Measurements from ENCODE around the gene SCARB2.
"Not testable (repeated sequence)": the region's sequence is repeated elsewhere in the genome, so short reads cannot be mapped to it uniquely, and the experiment has no call there.

SCARB2 gene, protein sequence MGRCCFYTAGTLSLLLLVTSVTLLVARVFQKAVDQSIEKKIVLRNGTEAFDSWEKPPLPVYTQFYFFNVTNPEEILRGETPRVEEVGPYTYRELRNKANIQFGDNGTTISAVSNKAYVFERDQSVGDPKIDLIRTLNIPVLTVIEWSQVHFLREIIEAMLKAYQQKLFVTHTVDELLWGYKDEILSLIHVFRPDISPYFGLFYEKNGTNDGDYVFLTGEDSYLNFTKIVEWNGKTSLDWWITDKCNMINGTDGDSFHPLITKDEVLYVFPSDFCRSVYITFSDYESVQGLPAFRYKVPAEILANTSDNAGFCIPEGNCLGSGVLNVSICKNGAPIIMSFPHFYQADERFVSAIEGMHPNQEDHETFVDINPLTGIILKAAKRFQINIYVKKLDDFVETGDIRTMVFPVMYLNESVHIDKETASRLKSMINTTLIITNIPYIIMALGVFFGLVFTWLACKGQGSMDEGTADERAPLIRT

DNA sequence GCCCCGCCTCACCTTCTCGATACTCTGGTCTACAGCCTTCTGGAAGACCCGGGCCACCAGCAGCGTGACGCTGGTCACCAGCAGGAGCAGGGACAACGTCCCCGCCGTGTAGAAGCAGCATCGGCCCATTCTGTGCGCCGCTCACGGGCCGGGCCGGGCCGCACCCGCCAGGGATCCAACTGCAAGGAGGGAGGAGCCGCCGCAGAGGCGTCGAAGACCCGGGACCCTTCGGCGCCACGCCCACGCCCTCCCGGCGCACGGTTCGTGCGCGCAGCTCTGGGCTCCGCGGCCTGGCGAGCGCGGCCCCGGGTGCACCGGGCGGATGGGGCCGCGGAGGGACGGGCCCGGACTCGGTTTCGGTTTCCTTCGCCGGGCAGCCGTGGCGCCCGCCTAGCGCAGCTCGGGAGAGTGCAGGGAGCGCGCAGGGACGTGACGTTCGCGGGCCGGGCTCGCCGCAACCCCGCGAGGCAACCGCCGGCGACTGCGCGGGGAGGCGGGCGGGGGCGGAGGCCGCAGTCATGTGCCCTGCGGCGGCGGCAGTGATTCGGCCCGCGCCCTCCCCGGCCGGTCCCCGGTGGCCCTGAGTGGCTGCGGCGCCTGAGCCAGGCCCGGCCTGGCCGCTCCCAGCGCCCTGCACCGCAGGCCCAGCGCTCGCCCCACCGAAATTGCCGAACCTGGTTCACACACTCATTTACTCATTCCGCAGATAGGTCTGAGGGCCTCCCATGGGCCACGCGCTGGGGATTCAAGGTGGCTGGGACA is at the start of gene SCARB2:
Gene SCARB2 (minus strand): TSS at position 410 of the 762 bp plus-strand sequence. CDS start 281 bp downstream, at position 129.
- peak in 1 of 3 donors; percentile 43 for DNase-seq (ENCODE audit: low read depth in 3 of 3)

DNA sequence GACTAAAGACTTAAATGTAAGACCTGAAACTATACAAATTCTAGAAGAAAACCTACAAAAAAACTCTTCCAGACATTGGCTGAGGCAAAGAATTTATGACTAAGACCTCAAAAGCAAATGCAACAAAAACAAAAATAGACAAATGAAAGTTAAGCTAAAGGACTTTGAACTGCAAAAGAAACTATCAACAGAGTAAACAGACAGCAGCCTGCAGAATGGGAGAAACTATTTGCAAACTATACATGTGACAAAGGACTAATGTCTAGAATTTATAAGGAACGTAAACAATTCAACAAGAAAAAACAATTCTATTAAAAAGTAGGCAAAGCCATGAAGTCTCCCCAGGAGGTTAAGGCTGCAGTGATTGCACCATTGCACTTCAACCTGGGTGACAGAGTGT is 46.9 kb upstream of the SCARB2 start:
- no peak for DNase-seq (ENCODE audit: low read depth in 3 of 3)

DNA sequence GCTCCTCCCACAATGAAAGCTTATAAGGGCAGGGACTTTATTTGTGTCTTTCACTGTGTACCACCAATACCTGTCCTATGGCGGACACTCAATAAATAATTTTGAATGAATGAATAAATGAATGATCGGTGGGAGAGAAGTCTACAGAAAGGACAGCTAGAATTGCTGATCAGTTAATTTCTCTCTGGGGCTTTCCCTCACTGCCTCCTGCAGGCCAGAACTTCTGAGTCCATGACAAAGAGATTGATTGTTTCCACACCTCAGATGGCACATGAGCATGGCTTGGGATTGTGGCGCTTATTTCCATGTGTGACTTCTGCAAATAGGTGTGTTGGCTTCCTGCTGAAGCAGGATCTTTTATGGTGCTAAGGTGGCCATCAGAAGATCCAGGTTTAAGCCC is 44.2 kb upstream of the SCARB2 start:
- no peak for DNase-seq (ENCODE audit: low read depth in 3 of 3)

DNA sequence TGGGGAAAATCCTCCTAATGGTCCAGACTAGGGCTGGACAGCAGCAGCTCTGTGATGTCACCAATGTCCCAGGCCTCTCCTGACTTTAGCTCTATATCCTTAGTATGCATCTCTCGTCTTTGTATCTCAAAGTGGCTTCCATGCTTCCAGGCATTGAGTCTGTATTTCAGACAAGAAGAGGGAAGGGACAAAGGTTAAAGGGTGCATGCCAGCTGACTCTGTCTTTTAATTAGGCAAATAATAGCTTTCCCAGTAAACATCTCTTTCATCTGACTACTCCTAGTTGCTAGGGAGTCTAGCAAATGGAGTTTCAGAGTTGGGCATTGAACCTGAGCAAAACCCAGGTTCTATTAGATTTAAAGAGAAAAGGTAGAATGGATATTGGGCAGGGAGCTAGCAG is 43.3 kb upstream of the SCARB2 start:
- DNase-seq (ENCODE audit: low read depth in 3 of 3): no peak

DNA sequence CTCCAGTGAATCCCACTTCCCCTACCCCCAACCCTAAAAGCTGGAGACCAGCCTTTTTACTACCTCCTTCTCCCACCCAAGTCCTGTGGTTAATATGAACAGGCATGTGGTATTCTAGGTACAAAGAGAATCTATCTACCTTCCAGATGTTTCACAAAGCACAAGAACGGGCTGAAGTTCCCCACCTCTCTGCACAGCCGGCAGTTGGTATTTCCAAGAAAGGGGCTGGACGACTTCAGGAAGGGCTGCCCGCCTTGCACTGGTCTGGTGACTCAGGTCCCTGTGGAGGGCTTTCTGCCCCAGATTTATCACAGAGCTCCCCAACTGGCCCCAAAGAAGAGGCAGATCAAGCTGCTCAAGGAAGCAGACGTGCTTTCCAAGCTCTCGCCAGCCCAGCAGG is 42.4 kb upstream of the SCARB2 start:
- DNase-seq (ENCODE audit: low read depth in 3 of 3): no peak

DNA sequence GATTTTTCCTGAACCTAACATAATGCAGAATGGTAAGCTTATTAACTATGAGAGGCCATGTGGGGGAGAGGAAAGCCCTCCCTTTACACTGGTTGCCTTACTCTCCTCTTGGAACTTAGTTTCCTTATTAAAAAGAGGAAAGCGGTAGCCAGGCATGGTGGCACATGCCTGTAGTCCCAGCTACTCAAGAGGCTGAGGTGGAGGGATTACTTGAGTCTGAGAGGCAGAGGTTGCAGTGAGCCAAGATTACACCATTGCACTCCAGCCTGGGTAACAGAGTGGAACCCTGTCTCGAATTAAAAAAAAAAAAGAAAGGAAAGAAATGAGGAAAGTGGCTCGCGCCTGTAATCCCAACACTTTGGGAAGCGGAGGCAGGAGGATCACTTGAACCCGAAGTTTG is 39.9 kb upstream of the SCARB2 start:
- no peak for DNase-seq (ENCODE audit: low read depth in 3 of 3)

DNA sequence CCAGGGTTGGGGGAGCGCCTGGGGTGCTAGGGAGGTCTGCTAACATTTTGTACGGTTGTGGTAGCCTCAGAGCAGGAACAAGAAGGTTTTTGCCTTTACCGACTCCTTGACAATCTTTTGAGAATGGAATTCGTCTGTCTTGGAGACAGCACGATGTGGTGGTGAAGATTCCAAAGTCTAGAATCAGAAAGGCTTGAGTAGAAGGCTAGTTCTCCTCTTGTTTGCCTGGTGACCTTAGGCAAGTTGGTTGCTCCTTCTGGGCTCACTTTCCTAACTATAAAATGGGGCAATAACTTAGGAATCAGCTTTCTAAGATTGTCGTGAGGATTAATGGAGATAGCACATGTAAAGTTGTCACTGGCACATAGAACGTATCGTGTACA is 38.6 kb upstream of the SCARB2 start:
- no peak for DNase-seq (ENCODE audit: low read depth in 3 of 3)

DNA sequence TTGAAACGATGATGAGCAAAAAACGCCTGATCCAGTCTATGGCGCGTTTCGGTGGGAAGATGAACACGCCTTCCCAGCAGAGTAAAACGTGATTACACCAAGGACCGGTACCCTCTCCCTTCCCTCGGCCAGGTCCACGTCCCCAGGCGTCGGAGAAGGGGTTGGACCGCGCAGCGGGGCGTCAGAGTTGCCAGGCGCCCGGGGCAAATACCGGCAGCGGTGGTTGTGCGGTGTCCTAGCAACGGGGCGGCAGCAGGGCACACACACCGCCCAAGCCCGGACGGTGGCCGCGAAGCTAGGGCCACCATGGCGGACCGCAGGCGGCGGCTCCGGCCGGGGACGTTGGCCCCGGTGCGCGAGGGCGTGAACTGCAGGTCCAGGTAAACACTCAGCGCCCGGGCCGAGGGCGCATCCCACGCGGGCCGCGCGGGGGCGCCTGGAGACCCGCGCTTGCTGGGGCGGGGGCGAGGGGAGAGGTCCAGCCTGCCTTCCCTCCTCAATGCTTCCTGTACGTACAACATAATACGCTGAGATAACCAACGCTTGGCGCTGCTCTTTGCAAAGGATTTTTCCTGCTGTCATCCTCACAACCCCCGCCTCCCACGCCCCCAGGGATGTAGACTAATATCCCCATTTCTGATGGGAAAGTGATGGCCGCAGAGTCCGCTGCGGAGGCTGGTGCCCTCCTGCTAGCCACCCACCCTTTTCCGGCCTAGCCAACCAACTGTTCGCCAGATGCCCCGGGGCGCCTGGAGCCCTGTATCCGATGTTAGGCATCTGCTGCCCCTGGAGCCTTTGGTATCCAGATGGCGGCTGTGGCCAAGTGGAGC is 38.0 kb upstream of the SCARB2 start, which contains the start of gene FAM47E:
Gene FAM47E (plus strand): TSS at position 281 of the 830 bp plus-strand sequence. CDS start 26 bp downstream, at position 307.
- DNase-seq (ENCODE audit: low read depth in 3 of 3): peak in 2 of 3 donors; percentile 1 to 24

DNA sequence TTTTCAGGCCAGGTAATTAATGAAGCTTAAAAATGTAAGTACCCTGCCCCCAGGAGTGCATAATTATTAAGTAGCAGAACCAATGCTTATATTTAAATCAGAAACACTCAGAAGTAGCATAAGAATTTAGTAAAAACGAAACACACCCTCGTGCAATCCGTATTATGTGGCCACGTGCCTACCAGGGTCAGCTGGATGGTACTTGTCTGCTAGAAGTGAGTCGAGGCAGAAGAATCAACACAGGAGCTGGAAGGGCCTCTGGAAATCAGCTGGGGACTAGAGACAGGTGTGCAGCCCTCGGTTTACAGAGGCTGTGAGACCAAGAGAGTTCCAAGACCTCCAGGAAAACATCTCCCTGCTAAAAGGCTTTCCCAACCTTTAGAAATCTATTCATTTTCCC is 37.3 kb upstream of the SCARB2 start:
- DNase-seq (ENCODE audit: low read depth in 3 of 3): no peak

DNA sequence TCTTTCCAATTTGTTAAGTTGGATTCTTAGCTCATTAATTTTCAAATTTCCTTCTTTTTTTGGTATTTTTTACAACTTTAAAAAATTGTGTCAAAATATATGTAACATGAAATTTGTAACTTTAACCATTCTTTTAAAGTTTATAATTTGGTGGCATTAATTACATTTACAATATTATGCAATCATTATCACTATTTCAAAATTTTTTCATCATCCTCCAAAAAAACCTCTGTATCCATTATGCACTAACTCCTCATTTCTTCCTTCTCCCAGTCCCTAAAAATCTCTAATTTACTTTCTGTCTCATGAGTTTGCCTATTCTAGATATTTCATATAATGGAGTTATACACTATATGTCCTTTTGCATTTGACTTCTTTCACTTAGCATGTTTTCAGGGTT is 33.2 kb upstream of the SCARB2 start:
- DNase-seq (ENCODE audit: low read depth in 3 of 3): no peak

DNA sequence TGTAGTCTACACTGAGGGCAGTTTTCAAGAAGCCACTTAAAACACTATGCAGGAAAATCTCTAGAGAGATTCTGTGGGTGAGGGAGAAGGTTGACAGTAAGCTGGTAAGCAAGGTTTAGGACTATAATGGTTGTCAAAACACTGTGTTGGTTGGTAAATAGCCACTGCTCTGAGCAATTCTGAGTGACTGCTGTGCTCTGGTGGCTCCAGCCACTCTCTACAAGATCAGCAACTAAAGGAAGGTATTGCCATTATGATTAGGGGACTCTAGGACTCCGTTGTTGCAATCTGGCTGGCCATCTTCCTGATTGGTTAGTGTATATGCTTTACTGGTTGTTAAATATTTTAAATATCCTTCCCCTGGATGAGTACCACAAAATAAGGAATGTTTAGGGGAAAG is 32.4 kb upstream of the SCARB2 start:
- no peak for DNase-seq (ENCODE audit: low read depth in 3 of 3)

DNA sequence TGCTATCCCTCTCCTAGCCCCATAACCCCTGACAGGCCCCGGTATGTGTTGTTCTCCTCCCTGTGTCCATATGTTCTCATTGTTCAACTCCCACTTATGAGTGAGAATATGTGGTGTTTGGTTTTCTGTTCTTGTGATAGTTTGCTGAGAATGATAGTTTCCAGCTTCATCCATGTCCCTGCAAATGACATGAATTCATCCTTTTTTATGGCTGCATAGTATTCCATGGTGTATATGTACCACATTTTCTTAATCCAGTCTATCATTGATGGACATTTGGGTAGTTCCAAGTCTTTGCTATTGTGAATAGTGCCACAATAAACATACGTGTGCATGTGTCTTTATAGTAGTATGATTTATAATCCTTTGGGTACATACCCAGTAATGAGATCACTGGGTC is 30.3 kb upstream of the SCARB2 start:
- DNase-seq (ENCODE audit: low read depth in 3 of 3): not testable (repeated sequence)

DNA sequence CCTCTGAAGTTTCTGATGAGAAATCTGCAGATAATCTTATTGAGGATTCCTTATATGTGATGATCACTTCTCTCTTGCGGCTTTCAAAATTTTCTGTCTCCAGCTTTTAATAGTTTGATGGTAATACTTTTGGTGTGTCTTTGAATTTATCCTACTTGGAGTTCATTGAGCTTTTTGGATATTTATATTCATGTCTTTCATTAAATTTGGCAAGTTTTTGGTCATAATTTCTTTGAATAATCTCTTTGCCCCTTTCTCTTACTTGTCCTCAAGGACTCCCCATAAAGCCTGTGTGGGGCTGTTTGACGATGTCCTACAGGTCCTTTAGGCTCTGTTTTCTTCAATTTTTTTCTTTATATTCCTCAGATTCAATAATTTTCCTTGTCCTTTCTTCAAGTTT is 26.6 kb upstream of the SCARB2 start:
- no peak for DNase-seq (ENCODE audit: low read depth in 3 of 3)

DNA sequence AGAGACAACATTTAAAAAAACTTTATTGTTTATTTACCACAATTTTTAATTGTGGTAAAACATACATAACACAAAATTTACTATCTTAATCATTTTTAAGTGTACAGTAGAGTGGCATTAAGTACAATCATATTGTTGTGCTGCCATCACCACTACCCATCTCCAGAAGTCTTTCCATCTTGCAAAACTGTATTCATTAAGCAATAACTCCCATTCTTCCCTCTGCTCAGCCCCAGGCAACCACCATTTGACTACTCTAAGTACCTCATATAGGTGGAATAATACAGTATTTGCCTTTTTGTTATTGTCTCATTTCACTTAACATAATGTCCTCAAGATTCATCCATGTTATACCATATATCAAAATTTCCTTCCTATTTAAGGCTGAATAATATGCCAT is 25.1 kb upstream of the SCARB2 start:
- DNase-seq (ENCODE audit: low read depth in 3 of 3): no peak

DNA sequence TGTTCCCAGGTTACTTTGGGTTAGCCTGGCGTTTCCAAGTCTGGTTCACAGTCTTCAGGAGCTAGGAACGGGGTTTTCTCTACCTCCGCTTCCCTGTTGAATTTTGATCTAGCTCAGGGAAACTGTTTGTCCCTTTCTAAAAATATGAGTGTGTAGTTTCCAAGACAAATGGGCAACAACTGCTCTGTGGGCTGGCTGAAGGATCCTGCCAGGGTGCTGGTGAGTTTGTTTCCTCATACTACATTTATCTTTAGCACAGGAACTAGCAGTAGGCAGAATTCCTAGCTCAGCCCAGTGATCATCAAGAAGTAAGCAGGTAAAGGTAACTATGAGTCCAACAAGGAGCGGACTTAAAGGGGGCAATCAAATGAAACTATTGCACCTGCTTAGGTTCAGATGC is 24.6 kb upstream of the SCARB2 start:
- no peak for DNase-seq (ENCODE audit: low read depth in 3 of 3)

DNA sequence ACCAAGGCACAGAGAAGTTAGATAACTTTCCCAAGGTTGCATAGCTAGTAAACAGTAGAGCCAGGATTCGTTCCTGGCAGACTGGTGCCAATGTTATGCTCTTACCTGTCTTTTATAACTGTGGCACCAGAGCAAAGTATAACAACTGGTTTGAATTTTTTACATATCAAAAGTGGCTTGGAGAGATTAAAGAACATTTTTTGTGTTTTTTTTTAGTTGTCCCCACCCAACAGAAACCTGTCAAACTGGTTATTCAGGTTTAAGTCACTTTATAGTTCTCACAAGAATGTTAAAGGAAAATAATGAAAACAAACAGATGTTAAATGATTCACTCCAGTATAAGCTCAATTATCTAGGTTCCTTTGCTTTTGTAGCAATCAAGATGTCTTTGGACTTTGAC is 22.3 kb upstream of the SCARB2 start:
- no peak for DNase-seq (ENCODE audit: low read depth in 3 of 3)

DNA sequence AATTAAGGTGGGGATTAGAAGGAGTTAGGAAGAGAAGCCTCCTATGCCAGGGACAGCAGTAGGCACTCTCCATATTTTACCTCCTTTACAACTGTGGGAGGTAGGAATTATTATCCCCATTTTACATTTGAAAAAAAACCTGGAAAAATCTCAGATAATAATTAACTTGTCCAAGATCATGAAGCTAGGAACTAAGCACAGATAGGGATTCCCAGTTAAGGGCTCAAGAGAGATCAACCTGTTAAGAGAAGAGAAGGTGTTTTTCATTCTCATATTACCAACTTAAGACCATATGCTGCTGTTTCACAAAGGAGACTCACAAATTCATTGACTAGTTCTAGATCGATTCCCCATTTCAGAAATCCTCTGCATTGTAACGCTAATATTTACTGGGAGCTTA is 21.8 kb upstream of the SCARB2 start:
- no peak for DNase-seq (ENCODE audit: low read depth in 3 of 3)

DNA sequence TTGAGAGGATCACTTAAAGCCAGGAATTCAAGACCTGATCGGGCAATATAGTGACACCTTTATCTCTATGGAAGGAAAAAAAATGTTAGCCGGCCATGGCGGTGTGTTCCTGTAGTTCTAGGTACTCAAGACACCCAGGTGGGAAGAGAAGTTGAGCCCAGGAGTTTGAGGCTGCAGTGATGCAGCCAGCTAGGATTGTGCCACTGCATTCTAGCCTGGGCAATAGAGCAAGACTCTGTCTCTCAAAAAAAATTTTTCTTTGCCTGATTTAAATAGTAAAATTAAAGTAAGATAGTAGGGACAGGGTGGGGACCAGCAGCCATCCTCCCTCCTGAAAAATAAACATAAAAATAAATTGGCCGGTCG is 21.0 kb upstream of the SCARB2 start:
- DNase-seq (ENCODE audit: low read depth in 3 of 3): no peak

DNA sequence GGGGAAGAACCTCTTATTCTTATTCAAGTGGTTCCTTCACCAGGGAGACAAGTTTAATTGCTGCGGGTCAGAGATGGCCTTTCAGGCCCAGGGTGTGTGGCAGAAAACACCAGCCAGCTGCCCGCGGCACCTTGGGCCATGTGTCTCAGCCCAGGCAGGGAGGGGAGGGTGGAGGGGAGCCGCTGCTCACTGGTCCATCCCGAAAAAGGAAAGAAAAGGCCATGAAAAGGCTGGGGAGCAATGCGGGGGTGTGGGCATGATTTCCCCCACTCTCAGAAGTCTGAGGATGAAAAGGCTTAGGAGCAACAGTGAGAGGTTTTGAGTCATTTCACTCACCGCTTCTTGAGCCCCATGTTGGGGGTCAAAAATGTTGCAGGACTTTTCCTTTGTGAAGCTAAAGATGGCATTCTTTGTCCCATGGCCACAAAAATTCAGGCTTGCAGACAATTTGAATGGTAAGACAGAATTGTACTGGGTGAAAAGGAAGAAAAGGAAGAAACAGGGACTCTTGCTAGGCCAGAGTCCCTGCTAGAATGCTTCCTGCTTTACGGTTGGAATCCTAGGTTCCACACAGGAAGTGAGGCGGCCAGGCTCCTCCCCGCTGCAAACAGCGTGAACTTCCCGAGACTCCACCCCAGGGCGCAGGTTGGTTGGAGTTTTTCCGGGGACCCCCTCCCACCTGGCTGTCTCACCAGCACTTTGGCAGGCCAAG is 20.5 kb upstream of the SCARB2 start:
- no peak for DNase-seq (ENCODE audit: low read depth in 3 of 3)

DNA sequence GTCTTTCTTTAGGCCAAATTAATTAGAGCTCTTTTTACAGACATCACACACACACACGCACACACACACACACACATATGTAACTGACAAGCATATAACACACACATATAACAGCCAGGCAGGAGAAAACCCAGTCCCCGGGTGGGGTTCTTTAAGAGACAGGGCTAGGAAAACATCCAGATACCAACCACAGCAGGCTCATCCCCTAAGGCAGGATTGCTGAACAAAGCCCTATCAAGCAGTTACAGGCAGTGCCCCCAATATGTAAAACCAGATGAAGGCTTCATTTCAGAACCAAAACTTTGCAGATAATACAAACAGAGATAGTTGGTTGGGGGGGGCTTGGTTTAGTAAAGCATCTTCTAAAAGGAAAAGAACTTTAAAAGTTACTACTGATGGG is 19.9 kb upstream of the SCARB2 start:
- no peak for DNase-seq (ENCODE audit: low read depth in 3 of 3)

DNA sequence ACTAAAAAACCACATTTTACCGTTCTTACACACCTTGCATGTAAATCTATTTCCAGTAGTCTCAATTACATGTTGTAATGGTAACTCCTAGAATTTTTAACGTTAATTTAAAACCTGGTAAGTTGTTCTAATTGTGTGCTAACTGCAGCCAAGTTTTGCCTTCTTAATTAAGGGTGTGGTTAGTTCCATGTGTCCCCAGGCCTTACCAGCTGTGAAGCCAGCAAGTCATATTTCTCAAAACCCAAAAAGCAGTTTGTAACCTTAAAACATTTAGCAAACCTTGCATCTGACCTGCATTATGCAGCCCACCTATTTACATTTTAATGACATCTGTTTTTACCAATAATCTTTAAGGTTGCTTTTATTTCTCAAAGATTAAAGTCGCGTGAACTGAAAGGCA is 19.5 kb upstream of the SCARB2 start:
- no peak for DNase-seq (ENCODE audit: low read depth in 3 of 3)

DNA sequence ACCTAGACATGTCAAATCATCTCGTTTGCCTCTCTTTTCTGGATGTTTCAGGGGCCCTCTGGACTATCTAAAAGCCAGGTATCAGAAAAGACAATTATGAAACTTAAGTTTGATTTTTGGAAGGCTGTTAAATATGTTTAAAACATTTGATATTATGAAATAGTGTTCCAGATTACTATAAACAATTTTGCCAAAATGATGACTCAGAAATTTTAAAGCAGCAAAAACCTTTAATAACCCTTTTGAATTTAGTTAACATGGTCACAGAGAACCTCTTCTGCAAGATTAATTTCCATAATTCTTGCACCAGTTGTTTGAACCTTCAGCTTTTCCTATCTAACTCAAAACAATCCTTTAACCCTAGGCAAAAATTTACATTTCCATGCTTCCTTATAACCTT is 19.1 kb upstream of the SCARB2 start:
- DNase-seq (ENCODE audit: low read depth in 3 of 3): no peak

Measured in stimulated activated CD4-positive, alpha-beta T cell treated with anti-CD3 and anti-CD28 coated beads, TNF-alpha, amount 100 ng/mL, for 48 hours (primary cell).